Activated CD8-positive, alpha-beta T cell treated with anti-CD3 and anti-CD28 coated beads for 36 hours (primary cell): ENCODE measurements around the gene GREB1L. TPM values are rescaled to one million over a fixed set of nuclear protein-coding genes. Genes with fewer than 3 reads are reported as not detected.

ENCODE experiments used
- ATAC-seq: fragments of 200-7000 bp; cut with Tn5 transposase; one replicate; pipeline ENCODE4 v1.10.0; 2021; ENCODE audit warnings: mild to moderate bottlenecking, moderate library complexity
- CTCF ChIA-PET: fragments of 350-600 bp; sonication (Branson Sonifier 250); formaldehyde crosslinking; loops from one replicate; lab custom pipeline; 2021; ENCODE audit warnings: antibody characterized with exemption; lab: Charles Lee
- POLR2A ChIA-PET: fragments of 350-600 bp; sonication (Branson Sonifier 250); formaldehyde crosslinking; loops from one replicate; lab custom pipeline; 2021; ENCODE audit warnings: antibody characterized with exemption; lab: Charles Lee
- DNase-seq: peaks from one replicate; pipeline ENCODE4 v3.0.0-alpha.2; 2020
- H3K27ac Mint-ChIP-seq: one replicate; pipeline ENCODE4 v1.8.0; 2021; ENCODE audit warnings: mild to moderate bottlenecking, mixed read lengths
- H3K27me3 Mint-ChIP-seq: one replicate; pipeline ENCODE4 v1.8.0; 2021; ENCODE audit warnings: mixed read lengths
- H3K36me3 Mint-ChIP-seq: one replicate; pipeline ENCODE4 v1.8.0; 2021; ENCODE audit warnings: low read depth, mixed read lengths
- H3K4me1 Mint-ChIP-seq: one replicate; pipeline ENCODE4 v1.8.0; 2021; ENCODE audit warnings: low read depth, mixed read lengths
- H3K4me3 Mint-ChIP-seq: one replicate; pipeline ENCODE4 v1.8.0; 2021; ENCODE audit warnings: mild to moderate bottlenecking, moderate library complexity, mixed read lengths
- H3K9me3 Mint-ChIP-seq: one replicate; pipeline ENCODE4 v1.8.0; 2021; ENCODE audit warnings: mixed read lengths
- intact Hi-C: fragments of 100-400 bp; cut with micrococcal nuclease; formaldehyde crosslinking; loops from one replicate; pipeline ENCODE4 v1.10.0; 2022
- total RNA-seq, 2 experiments: library from RNA; stranded (reverse); gene quantifications; one replicate each; pipeline ENCODE4 v1.2.3, GENCODE V29; 2021
- TF ChIP-seq, protein P1 (sequence below): fragments of 200-600 bp; IDR thresholded peaks from one replicate; pipeline ENCODE4 v1.8.0; 2022; ENCODE audit warnings: antibody characterized with exemption, mild to moderate bottlenecking

The GREB1L gene
- total RNA-seq, 2 experiments from 2014 or later, result not detected

DNA sequence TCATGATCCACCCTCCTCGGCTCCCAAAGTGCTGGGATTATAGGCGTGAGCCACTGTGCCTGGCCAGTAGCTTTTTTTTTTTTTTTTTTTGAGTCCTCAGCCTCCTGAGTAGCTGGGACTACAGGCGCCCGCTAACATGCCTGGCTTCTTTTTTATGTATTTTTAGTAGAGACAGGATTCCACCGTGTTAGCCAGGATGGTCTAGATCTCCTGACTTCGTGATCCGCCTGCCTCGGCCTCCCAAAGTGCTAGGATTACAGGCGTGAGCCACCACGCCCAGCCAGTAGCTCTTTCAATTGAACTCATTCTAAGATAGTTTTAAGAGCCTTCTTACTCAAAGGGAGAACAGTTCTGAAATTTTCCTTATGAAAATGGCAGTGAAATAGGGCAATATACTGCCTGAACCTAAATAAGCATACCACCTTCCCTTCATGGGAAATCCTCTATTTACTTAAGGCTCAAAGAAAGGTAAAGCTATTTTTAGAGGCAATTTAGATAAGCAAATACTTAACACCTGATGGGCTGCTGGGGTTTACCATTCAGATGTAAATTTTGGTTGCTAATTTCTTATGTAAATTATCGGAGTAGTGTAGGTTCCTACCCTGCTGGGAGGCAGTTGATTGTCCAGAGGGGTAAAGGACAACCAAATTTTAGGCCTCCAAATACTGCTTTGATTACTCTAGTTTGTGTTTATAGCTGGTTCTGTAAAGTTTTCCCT, 144.7 kb downstream of the GREB1L start:
- TF ChIP-seq, protein P1, sequence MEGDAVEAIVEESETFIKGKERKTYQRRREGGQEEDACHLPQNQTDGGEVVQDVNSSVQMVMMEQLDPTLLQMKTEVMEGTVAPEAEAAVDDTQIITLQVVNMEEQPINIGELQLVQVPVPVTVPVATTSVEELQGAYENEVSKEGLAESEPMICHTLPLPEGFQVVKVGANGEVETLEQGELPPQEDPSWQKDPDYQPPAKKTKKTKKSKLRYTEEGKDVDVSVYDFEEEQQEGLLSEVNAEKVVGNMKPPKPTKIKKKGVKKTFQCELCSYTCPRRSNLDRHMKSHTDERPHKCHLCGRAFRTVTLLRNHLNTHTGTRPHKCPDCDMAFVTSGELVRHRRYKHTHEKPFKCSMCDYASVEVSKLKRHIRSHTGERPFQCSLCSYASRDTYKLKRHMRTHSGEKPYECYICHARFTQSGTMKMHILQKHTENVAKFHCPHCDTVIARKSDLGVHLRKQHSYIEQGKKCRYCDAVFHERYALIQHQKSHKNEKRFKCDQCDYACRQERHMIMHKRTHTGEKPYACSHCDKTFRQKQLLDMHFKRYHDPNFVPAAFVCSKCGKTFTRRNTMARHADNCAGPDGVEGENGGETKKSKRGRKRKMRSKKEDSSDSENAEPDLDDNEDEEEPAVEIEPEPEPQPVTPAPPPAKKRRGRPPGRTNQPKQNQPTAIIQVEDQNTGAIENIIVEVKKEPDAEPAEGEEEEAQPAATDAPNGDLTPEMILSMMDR, result no peak
- peaks cover 2% of the 10 kb centered on the region for H3K27me3 Mint-ChIP-seq
- H3K36me3 Mint-ChIP-seq, result no peaks in the 10 kb centered on the region
- intact Hi-C loops, result no loop called here
- DNase-seq, result no peak
- no peaks in the 10 kb centered on the region for H3K9me3 Mint-ChIP-seq
- no peaks in the 10 kb centered on the region for H3K4me1 Mint-ChIP-seq
- POLR2A ChIA-PET, result interaction anchor here (0.5 kb wide), 1 partner anchor 98 kb away, joined by 3 read pairs; no protein-coding TSS in a partner anchor
- ATAC-seq, result no peak
- no peak overlapping the region for H3K4me3 Mint-ChIP-seq
- CTCF ChIA-PET, result no interaction called here
- no peak overlapping the region for H3K27ac Mint-ChIP-seq

DNA sequence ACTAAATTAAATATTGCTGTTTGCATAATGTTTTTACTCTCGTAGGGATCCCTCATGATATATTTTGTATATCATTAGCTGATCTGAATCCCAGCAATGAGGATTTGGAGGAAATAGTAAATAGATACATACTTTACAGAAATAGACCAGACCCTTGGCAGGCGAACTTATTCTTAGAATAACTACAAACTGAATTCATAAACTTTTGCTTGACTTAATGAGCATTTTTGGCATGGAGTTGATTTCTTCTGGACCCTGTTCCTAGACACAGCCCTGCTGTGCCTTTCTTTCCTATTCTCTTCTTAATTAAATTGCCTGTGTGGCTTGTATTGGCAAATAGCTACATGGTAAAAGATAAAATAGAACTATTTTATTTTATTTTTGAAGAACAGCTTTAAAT, 145.9 kb downstream of the GREB1L start:
- Mint-ChIP-seq H3K27me3 (peaks cover 2% of the 10 kb centered on the region), H3K4me1 (no peaks in the 10 kb centered on the region), H3K36me3 (no peaks in the 10 kb centered on the region), H3K4me3 (no peak overlapping the region), H3K9me3 (no peaks in the 10 kb centered on the region), H3K27ac (no peak overlapping the region)
- ATAC-seq (no peak), DNase-seq (no peak)
- POLR2A ChIA-PET, result no interaction called here
- intact Hi-C loops, result no loop called here
- TF ChIP-seq, protein P1, result no peak
- CTCF ChIA-PET, result no interaction called here

- H3K4me1 Mint-ChIP-seq, result no peaks in the 10 kb centered on the region
These were observed 147.3 kb downstream of the GREB1L start for GRCh38 chr18:21389283-21389682.

GRCh38 chr18:21389903-21390302, 147.9 kb downstream of the GREB1L start:
- intact Hi-C loops, result no loop called here
- Mint-ChIP-seq H3K27ac (no peak overlapping the region), H3K36me3 (no peaks in the 10 kb centered on the region), H3K27me3 (peaks cover 3% of the 10 kb centered on the region), H3K4me1 (no peaks in the 10 kb centered on the region), H3K4me3 (no peak overlapping the region), H3K9me3 (no peaks in the 10 kb centered on the region)
- ATAC-seq (no peak), DNase-seq (no peak)
- CTCF ChIA-PET, result no interaction called here
- TF ChIP-seq, protein P1, result no peak
- POLR2A ChIA-PET, result no interaction called here

More at GRCh38 chr18:21389283-21389682, 147.3 kb downstream of the GREB1L start:
- CTCF ChIA-PET, result no interaction called here
- DNase-seq (no peak), ATAC-seq (no peak)
- Mint-ChIP-seq H3K36me3 (no peaks in the 10 kb centered on the region), H3K27me3 (peaks cover 2% of the 10 kb centered on the region), H3K27ac (no peak overlapping the region), H3K4me3 (no peak overlapping the region), H3K9me3 (no peaks in the 10 kb centered on the region)
- POLR2A ChIA-PET, result no interaction called here
- TF ChIP-seq, protein P1, result no peak
- intact Hi-C loops, result no loop called here

DNA sequence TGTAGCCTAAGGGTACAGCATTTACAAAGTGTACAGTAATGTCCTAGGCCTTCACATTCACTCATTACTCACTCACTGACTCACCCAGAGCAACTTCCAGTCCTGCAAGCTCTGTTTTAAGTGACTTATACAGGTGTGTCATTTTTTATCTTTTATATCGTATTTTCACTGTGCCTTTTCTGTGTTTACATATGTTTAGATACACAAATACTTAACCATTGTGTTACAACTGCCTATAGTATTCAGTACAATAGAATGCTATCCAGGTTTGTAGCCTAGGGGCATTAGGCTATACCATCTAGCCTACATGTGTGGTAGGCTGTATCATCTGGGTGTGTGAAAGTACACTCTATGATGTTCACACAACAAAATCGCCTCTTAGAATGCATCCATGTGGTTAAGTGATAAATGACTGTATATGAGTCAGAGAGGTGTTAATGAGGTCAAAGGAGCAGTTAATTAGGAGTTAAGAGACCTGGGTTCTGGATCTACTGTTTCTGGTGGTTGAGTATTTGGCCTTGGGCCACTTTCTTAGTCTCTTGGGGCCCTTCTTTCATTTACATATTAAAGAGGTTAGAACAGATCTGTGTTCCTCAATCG, 149.1 kb downstream of the GREB1L start:
- no peak overlapping the region for H3K4me3 Mint-ChIP-seq
- ATAC-seq, result no peak

More for the DNA sequence above, 149.1 kb downstream of the GREB1L start:
- Mint-ChIP-seq H3K4me1 (no peaks in the 10 kb centered on the region), H3K27ac (no peak overlapping the region), H3K36me3 (no peaks in the 10 kb centered on the region), H3K9me3 (no peaks in the 10 kb centered on the region), H3K27me3 (peaks cover 3% of the 10 kb centered on the region)
- ChIA-PET CTCF (no interaction called here), POLR2A (no interaction called here)
- DNase-seq, result no peak
- intact Hi-C loops, result no loop called here
- TF ChIP-seq, protein P1, result no peak
